ENCODE measurements around the gene ACBD5. TPM values are rescaled to one million over a fixed set of nuclear protein-coding genes. Genes with fewer than 3 reads are reported as not detected.

The ACBD5 gene
- polyA plus RNA-seq, 1 of the 3 experiments (the other 2 are of a cell fraction): 12.5 TPM

- Histone ChIP-seq H3K27ac (ENCODE audit: low read depth in 2 of 2, low read length in 1 of 2) (no peak overlapping the region), H3K79me2 (ENCODE audit: insufficient read depth) (peaks cover 8% of the 10 kb centered on the region; the same call in 1 of the 2 replicates), H3K9me3 (no peaks in the 10 kb centered on the region), H3K36me3 (replicated peaks in 1 of 2; ENCODE audit: control insufficient read depth in 1 of 2, insufficient read depth in 2 of 2, low read length in 1 of 2) (no peaks in the 10 kb centered on the region), H3K27me3 (ENCODE audit: insufficient read depth) (no peaks in the 10 kb centered on the region), H3K4me2 (no peak overlapping the region), H3K4me1 (ENCODE audit: control insufficient read depth in 1 of 2, insufficient read depth in 2 of 2, low read depth in 1 of 2, low read length in 1 of 2) (peaks cover 0 to 13% of the 10 kb centered on the region in 2 experiments; a peak in 3 of 4 replicates), H2AFZ (ENCODE audit: low read depth) (no peak overlapping the region), H3F3A (replicated peaks; ENCODE audit: insufficient read depth) (peaks cover 27% of the 10 kb centered on the region), H3K9me2 (no peaks in the 10 kb centered on the region), H3K9ac (no peak overlapping the region), H4K20me1 (ENCODE audit: insufficient read depth) (no peaks in the 10 kb centered on the region), H3K4me3 (ENCODE audit: low read depth in 2 of 2, low read length in 1 of 2) (no peak overlapping the region)
- WGBS (ENCODE audit: low lambda C conversion rate): 100% methylated on average over 1 of the region's 1 CpG
- POLR2A ChIA-PET: no interaction called here
- no peak for DNase-seq
- no peak for TF ChIP-seq NFIC (IDR thresholded peaks at IDR 0.05; ENCODE audit: borderline replicate concordance)
- CTCF ChIA-PET: no interaction called here
Measured at GRCh38 chr10:27244976-27245375, 4.4 kb upstream of the ACBD5 start.

GRCh38 chr10:27242951-27243551 is 2.5 kb upstream of the ACBD5 start:
- Histone ChIP-seq H3K4me1 (ENCODE audit: control insufficient read depth in 1 of 2, insufficient read depth in 2 of 2, low read depth in 1 of 2, low read length in 1 of 2) (peaks cover 0 to 16% of the 10 kb centered on the region in 2 experiments; a peak in 3 of 4 replicates), H3K79me2 (ENCODE audit: insufficient read depth) (peaks cover 28% of the 10 kb centered on the region), H3K36me3 (replicated peaks in 1 of 2; ENCODE audit: control insufficient read depth in 1 of 2, insufficient read depth in 2 of 2, low read length in 1 of 2) (peaks cover 0 to 5% of the 10 kb centered on the region in 2 experiments), H3K9me2 (no peaks in the 10 kb centered on the region), H3F3A (replicated peaks; ENCODE audit: insufficient read depth) (peaks cover 32% of the 10 kb centered on the region), H2AFZ (ENCODE audit: low read depth) (peak overlapping the region; percentile 83), H3K4me2 (peak overlapping the region; percentile 75), H3K27me3 (ENCODE audit: insufficient read depth) (no peaks in the 10 kb centered on the region), H3K9ac (peak overlapping the region; percentile 83), H3K27ac (ENCODE audit: low read depth in 2 of 2, low read length in 1 of 2) (peak overlapping the region; percentile 97 to 100), H3K9me3 (no peaks in the 10 kb centered on the region; the same call in 1 of the 2 replicates), H3K4me3 (ENCODE audit: low read depth in 2 of 2, low read length in 1 of 2) (peak overlapping the region; percentile 84 to 90), H4K20me1 (ENCODE audit: insufficient read depth) (no peaks in the 10 kb centered on the region)
- CTCF ChIA-PET: interaction anchor here (1.0 to 1.8 kb wide), 3 partner anchors 12 to 89 kb away, joined by 3 to 5 read pairs (median 4); partner anchors contain the start of gene YME1L1
- 2% methylated on average over 12 of the region's 12 CpGs for WGBS (ENCODE audit: low lambda C conversion rate)
- peak; percentile 72 for DNase-seq
- POLR2A ChIA-PET: interaction anchor here (0.6 to 1.3 kb wide), 2 partner anchors 89 kb away, joined by 3 read pairs; partner anchors contain the start of gene YME1L1
- peak; percentile 88 for TF ChIP-seq GABPA (IDR thresholded peaks at IDR 0.05; ENCODE audit: low read depth)
- TF ChIP-seq MEF2A (IDR thresholded peaks at IDR 0.05; ENCODE audit: borderline replicate concordance, low read depth): no peak
- no peak for TF ChIP-seq TEAD4 (IDR thresholded peaks at IDR 0.05; ENCODE audit: borderline replicate concordance, insufficient read depth)
- TF ChIP-seq RCOR1 (IDR thresholded peaks at IDR 0.05; ENCODE audit: low read length): no peak
- TF ChIP-seq RFX5 (IDR thresholded peaks at IDR 0.05; ENCODE audit: low read length): no peak
- TF ChIP-seq MAX (IDR thresholded peaks at IDR 0.05; ENCODE audit: low read depth): peak; percentile 96
- TF ChIP-seq NRF1 (IDR thresholded peaks at IDR 0.05; ENCODE audit: low read depth, low read length): 0 out of 2 replicates have a peak, but pooled peaks have one; percentile 28
- TF ChIP-seq MXI1 (IDR thresholded peaks at IDR 0.05; ENCODE audit: low read depth, low read length): peak; percentile 89
- no peak for TF ChIP-seq REST (IDR thresholded peaks at IDR 0.05; ENCODE audit: low read depth, low read length)
- TF ChIP-seq USF2 (IDR thresholded peaks at IDR 0.05; ENCODE audit: borderline replicate concordance, low read depth, low read length): no peak
- TF ChIP-seq POLR2AphosphoS5 (IDR thresholded peaks at IDR 0.05; ENCODE audit: low read depth, low read length): peak; percentile 97
- no peak for TF ChIP-seq PBX3 (IDR thresholded peaks at IDR 0.05)
- no peak for TF ChIP-seq FOSL2 (IDR thresholded peaks at IDR 0.05; ENCODE audit: borderline replicate concordance, low read depth)
- peak; percentile 83 for TF ChIP-seq TAF1 (IDR thresholded peaks at IDR 0.05; ENCODE audit: borderline replicate concordance, low read depth, low read length)
- TF ChIP-seq SIN3A (IDR thresholded peaks at IDR 0.05; ENCODE audit: borderline replicate concordance, low read depth, low read length): no peak
- no peak for TF ChIP-seq JUND (IDR thresholded peaks at IDR 0.05)
- TF ChIP-seq GATA2 (CRISPR knock-in tag; IDR thresholded peaks at IDR 0.05): no peak
- TF ChIP-seq SMC3 (IDR thresholded peaks at IDR 0.05; ENCODE audit: low read depth, low read length): no peak
- no peak for TF ChIP-seq RXRA (IDR thresholded peaks at IDR 0.05; ENCODE audit: borderline replicate concordance, low read depth)
- TF ChIP-seq CHD2 (IDR thresholded peaks at IDR 0.05; ENCODE audit: low read length, partially characterized antibody): no peak
- no peak for TF ChIP-seq RAD21 (IDR thresholded peaks at IDR 0.05; ENCODE audit: low read length)
- peak; percentile 44; the same call in 1 of the 2 replicates for TF ChIP-seq TCF12 (IDR thresholded peaks at IDR 0.05)
